Measurements from ENCODE around the gene WWOX.

WWOX gene

DNA sequence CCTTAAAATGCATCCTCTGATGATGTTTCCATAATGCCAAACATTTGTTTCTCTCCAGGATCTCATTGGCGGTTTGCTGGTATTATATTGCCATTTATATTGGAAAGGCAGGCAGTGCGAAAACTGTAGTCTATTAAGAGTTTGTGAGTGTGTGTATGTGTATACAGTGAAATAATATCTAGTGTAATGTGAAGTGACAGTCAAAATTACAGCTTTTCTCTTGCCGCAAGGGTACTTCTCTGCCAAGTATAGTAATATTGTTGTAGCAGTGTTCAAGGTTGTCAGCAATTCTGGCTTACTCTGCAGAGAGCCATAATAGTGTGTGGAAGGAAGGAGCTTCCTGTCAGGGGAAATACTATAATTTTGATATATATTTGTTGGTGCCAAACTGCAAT, 178.6 kb downstream of the WWOX start:
- DNase-seq: no peak

DNA sequence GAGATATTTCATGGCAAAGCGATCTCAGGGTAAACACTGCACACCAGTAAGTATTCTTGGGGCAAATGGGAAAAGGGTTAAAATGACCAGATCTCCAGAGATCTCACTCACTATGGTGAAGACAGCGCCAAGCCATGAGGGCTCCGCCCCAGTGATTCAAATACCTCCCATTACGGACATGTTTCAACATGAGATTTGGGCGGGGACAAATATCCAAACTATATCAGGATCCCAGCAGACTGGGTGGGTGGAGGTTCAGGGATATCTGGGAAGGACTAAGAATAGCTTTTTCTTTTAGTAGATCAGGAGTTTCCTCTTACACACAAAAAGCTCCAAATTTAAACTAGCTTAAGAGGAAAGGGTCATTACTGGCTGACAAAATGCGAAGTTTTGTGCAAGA, 181.7 kb downstream of the WWOX start:
- no peak for DNase-seq

DNA sequence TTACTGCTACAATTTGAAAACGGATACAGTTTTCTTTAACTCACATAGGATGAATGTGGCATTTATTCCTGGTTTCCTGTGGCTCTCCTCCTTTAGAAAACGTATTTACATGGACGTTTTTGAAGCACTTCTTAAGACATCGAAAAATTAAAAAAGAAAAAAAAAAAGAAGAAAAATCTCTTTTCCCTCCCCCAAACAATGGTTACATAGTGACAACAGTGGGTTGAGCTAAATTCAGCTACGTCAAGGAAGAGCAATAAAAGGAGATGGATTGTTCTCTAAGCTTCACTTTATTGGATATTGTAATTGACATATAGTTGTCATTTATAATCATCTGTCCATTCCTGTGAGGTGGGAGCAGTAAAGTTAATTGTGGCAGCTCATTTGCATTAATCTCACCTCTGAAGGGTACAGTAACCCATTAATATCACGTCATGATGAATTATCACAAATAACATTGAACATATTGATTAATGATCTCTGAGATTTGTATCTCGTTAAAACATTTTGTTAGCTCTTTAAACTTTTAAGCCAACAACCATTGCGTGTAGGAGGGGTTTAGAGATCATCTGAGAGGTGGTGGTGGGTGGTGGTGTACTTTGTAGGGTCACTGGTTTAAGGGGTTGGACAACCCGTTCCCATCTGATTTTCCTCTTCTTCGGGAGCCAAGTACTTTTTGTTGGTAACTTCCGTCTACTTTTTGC, 184.2 kb downstream of the WWOX start:
- DNase-seq: no peak

DNA sequence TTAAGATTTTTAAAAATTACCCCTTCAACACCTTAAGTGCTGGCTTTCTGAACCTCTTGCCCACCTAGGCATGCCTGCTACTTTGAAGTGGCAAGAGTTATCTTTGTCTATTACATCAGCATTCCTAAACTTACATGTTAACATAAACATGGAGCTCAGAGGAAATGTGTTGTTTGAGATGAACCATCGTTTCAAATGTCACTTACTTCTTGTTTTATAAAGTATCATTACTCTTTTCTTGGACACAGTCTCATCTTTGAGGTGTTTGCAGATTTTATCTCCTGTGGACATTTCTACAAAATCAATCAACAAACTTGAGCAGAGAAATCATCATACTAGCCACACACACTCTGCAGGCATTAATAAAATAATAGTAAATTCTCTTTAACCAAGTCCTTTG, 184.9 kb downstream of the WWOX start:
- DNase-seq: no peak

DNA sequence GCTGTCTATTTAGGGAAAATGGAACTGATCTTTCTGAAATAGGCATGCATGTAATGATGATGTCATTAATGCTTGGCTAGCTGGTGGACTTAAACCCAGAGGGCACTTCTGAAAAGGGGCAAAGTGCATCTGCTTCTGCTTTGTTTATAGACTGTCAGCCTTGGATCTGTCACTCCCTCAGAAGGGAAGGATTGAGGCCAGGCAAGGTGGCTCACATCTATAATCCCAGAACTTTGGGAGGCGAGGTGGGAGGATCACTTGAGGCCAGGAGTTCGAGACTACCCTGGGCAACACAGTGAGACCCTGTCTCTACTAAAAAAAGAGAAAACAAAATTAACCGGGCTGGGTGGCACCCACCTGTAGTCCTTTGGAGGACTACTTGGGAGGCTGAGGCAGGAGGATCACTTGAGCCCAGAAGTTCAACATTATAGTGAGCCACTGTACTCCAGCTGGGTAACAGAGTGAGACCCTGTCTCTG, 185.5 kb downstream of the WWOX start:
- DNase-seq: no peak

DNA sequence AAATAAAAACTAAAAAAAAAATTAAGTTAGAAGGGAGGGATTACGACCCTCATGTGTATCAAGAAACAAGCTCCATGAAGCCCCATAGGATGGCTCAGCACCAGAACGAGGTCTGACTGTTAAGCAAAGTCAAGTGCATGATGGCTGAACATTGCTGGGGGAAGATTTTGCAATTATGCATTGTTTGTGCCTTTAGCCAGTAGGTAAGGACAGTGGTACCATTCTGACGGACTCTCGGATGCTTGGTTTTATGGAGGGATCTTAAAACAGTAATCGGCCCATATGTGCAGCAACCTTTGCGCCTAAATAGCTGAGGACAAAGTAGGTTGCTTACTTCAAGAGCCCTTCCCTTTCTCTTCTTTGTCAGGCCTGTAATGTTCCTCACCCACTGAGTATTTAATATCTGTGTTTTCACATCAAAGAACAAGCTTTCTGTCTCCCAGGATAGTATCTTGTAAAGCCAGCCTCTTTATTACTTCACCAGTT, 186.0 kb downstream of the WWOX start:
- no peak for DNase-seq

DNA sequence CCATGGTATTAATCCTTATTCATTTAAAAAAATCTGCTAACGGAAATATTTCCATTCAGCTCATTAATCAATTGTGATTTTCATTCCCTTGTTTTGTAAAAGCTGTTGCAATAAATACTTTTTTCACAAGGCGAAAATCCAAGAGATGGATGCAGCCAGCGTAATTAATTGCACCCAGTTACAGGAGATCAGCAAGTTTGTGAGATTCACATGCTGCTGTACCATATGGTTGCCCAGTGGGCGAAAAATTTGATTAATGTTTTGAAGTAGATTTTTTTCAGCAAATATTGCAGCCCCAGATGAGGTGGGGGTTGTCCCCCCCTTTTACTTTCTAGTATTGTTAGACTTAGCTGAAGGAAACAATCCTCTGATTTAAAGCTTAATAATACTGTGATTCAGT, 186.6 kb downstream of the WWOX start:
- DNase-seq: no peak

DNA sequence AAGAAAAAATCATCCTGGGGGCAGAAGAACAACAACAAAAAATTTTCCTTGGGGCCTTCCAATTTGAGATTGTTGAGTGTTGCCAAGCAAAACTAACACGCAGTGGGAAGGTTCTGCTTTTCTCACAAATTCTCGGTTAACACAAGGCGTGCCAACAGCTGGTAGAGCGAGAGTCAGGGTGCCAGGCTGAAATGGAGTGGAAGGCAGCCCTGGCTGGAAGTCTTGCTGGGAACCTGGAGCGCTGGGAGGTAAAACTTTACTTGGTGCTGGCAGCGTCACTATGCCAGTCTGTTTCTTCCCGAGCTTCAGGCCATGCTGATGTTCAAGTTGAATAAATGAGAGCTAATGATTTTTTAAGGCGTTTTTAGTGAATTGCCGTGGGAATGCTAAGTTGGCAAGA, 189.4 kb downstream of the WWOX start:
- no peak for DNase-seq

DNA sequence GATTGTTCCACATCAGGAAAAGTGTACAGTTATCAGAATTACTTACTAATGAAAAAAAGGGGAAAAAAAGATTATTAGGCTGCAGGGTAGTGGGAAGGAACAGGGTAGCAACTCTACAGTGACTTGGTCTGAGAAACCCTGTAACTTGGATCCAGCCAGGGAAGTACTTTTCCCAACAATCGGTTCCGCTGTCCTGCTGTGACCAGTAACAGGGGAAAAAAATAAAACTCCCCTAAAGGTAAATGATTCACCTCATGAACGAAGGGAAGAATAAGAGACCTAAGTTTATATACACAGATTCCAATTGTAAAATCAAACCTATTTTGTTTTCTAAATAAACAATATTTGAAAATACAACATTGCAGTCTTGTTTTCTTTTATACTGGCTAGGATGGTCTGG, 189.9 kb downstream of the WWOX start:
- DNase-seq: no peak

DNA sequence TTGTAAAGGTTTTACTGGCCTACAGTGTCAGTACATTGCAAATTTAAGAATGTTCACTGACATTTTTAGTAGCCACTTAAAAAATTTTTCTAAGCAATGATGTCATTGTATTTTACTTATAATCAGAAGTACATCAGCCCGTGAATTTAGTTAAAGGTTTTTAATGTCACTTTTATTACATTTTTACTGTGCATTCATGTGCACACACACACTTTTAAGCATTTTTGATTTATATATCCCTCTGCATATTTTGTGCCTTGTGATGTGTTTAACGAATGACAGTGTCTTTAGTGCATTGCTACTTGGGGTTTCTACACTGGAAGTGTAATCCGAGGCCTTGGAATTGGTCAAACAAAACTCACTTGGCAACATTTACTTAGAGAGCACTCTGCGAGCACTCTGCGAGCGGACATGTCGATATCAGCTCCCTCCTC, 190.4 kb downstream of the WWOX start:
- no peak for DNase-seq

DNA sequence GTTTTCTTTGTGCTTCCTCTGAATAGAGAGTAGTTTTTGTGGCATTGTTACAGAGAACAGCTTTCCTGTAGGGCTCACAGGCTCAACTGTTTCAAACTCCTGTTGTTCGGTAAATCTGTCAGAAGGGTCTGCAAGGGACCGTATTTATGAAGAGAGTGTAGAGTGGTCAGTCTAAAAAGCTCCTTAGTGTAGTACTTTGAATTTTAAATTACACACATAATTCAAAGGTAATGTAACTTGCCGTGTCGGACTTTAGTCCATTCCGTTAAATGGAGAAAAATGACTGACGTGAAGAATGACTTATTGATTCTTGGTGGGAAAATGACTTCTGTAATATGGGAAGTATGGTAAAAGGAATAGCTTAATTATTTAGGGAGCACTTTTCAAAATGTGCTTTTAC, 190.9 kb downstream of the WWOX start:
- no peak for DNase-seq

DNA sequence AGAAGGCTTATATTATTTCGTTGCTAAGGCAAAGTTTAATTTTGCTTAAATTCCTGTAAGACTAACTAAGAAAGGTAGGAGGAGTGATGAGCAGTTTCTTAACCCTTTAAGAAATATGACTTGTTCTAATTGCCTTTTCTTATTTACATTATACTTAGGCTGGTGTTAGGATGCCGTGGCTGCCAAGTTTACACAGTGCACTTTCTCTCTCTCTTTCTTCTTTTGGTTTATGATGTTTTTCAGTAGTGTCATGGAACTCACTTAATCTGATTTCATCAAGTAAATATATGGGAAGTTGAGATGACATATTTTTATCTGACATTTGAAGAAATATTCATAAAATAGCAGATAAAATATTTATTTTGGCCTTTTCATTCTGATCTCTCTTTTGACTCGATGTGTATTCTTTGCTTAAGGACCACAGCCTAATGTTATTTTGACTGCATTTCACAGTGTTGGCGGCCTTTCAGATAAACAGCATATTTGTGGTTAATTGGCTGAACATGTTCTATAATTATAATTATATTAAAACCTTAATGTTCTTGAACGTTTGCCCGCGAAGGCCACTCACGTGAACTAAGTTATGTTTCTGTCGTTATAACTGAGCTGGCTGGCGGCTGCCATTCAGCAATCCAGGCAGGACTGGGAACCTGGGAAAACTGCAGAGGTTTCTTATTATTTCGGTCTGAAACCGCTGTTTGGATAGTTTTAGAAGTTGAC, 191.6 kb downstream of the WWOX start:
- DNase-seq: no peak

DNA sequence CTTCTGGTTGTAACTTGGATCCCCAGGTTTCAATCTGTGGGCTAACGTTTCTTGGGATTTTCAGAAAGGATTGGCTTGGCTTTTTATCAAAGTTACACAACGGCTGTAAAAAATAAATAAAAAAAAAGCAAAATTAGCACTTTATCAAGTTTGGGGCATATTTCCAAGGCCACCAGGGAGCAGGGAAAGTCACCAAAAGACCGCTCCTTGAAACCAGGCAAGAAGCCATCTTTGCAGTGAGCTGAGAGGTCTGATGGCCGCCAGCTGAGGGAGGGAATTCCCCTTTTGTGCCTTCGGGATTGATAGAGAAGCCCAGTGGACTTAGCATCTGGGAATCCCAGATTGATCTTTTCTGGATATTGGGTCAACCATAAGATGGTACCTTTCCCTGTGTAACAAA, 192.2 kb downstream of the WWOX start:
- DNase-seq: no peak

DNA sequence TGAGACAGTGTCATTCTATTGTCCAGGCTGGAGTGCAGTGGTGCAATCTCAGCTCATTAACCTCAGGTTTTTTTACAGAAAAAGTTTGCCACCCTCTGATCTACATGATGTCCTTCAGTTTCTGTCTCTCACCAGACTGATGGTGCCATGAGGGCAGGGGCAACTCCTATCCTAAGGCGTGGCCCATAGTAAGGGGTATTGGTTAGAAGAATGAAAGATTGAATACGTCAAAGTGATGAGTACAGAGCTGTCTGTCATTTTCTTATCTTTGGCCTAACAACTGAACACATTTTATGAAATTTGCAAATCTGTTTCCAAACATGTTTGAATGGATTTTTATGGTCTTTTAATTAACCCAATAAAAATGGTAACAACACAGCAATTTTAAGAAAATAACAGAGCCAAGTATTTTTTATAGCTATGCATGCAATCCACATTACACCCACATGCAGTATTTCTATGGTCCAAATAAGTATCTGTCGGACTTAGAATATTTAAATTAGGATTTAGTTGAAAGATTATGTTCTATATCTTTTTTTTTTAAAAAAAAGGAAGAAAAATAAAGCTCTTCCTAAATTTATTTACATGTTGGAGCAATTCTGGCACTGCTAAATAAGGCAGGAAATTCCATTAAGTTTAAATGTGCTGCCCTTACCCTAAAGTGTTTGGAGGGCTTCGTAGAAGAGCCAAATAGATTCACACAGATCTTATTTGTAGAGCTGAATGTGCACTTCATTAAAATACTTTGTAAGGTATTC, 192.8 kb downstream of the WWOX start:
- no peak for DNase-seq

DNA sequence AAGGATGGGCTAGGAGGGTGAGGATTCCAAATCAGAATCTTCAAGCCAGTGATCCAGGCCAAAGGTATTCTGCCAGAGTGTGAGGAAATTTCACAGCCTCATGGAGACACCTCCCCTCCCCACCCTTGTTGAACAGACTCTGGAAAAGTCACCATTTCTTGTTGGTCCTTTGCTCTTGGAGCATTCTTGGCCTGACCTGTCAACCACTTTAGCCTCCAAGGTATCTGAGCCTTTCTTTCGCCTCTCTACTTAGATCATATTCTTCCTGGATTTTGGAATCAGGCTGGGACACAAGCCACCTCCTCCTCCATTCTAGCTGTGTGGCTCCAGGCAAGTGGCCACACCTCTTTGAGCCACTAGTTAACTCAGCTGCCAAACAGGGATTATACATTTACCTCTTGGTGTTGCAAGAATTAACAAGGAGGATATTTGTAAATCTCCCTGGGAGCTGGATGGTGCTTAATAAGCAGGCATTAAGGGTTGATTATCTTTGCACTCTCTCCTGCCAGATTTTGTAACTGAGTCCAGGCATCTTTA, 193.5 kb downstream of the WWOX start:
- no peak for DNase-seq

DNA sequence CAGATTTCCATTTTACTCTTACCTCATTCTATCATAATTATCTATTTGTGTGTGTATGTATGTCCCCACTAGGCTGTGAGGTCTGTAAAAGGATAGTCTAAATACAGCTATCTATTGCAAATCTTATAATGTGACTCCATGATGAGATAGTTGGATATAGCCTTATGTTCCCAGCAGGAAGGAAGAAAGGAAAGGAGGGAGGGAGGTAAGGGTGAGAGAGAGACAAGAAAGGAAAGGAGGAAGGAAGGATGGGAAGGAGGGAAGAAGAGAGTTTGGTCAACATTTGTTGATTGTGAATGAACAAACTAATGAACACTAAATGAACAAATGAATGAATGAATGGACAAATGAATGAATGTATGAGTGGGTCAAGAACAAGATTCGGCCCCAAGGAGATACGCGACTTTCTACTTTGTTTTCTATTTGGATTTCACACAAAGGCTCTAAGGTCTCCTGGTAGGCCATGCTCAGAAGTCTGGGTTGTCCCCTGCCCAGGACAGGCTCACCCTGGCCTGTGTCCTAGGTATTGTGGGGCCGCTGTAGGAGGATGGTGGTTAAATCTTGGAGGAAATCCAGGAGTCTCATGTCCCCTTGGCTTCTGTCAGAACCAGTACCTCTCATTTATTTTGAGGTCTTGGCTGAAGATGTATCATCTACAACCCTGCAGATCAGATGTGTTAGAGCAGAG, 195.2 kb downstream of the WWOX start:
- no peak for DNase-seq

DNA sequence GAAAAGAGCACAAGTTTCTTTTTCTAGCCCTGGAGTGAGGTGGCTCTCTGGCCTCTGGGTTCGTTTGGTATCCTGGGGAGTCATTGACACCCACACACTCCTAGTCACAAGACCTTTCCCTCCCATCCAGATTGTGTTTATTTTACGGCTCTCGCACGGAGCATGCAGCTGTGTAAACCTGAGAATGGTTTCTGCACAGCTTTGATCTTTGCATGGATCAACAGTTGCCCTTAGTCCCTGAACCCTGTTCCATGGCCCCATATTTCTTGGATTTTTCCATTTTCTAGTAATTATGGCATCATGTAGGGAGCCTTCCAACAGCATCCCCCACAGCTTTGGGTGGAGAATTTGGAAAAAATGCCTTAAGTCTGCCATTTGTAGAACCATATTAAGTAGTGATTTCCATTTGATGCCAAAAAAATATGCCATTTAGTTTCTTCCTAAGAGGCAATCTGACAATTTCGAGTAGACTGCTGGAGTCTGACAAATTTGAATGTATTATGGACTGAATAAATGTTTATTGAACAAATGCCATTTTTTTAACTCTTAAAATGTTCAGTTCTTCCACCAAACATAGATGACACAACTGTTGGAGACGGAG, 197.7 kb downstream of the WWOX start:
- DNase-seq: no peak

DNA sequence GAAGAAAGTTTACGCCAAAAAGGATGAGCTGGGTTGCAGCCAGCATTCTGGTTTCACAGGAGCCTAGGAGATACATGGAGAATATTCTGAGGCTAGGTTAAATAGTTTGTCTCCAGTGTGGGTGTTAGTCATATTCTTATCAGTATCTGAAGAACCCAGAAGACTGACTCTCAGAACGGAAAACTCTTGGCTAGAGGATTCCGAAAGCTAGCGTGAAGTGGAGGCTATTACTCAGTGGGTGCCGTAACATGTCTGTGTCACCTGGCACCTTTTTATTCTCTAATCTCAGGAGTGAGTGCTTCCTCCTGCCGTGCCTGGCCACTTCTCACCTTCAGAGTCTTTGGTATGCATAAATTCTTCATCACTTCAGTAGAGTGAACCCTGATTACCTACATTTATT, 199.5 kb downstream of the WWOX start:
- no peak for DNase-seq

DNA sequence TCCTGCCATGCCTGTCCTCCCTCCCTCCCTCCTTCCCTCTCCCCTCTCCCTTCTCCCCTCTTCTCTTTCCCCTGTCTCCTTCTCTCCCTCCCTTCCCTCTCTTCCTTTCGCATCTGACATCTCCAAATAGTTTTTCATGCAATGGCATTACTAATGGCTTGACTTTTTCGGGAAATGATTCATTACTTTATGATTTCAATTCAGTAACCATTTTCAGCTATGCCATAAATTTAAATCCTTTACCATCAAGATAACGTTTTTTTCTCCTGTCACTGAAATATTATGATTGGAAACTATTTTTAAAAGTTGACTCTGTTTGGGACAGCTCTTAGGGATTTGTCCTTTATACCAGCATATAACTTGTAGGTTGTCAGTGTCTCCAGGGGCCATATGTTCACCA, 201.0 kb downstream of the WWOX start:
- no peak for DNase-seq

DNA sequence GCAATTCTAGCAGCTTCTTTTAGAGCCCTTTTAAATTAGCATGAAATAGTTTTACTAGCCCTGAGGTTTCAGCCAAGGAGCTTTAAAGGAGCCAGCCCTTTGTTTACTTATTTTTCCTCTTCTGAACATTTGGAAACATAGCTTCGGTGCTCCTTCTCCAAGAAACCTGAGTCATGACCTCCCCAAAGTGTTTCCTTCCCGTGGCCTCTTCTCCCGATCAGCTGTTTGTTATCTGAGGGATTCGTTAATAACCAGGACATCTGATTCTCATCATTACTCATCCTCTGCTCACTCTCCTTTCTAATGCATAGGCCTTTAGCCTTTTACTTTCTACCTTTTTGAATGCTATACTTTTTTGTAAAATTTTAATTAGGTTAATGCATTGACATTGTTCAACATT, 204.5 kb downstream of the WWOX start:
- no peak for DNase-seq

DNA sequence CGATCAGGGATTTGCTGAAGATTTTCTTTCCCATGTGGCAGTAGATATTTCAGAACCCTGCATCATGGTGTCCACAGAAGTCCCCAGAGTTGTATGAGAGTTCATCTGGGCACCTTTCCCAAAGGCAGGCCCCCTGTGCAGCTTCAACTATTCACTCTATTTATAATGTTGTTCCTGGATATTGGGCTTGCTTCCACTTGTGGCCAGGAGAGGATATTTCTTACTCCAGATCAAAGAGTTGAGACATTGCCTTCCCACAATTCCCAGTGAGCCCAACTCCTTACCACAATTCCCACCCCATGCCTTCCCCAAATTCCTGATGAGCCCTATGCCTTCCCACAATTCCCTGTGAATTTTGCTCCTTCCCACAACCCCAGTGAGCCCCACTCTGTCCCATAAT, 206.9 kb downstream of the WWOX start:
- no peak for DNase-seq

DNA sequence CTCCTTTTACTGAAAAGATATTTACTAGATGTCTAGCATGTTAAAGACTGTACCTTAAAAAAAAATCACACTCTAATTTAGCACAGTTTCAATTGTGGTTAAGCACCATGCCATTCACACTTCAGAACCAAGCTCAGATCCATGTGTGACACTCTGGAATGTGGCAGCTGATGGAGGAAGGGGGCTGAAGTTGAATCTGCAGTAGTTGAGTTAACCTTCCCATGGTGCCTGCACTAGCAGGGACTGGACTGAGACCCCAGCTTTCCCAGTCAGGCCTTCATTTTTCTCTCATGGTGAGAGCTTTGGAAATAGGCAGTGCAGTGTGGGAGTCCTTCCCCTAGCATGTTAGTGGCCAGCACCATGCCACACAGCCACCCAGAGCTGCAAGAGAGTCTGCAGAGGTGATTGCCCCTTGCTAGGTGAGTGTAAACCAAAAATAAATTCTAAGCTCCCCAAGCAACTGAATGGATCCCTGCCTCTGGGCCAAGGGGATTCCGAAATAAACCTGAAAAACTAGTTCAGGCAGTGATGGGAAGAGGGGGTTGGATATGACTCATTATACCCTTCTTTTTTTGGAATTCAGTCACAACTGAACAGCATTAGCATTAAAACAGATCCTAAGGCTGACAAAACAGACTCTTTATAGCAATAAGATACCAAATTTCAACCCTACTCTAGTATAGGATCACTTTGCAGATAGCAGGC, 208.5 kb downstream of the WWOX start:
- DNase-seq: no peak
